Rectal smooth muscle tissue (tissue), 1 donor: Measurements from ENCODE around the gene NEGR1.

Source experiments
- H3K27ac ChIP-seq: one replicate; pipeline ENCODE4 v1.7.0; 2013; ENCODE audit warnings: low read depth, low read length, inconsistent platforms
- H3K27me3 ChIP-seq: one replicate; pipeline ENCODE4 v1.7.0; 2013; ENCODE audit warnings: low read length; ENCODE audit not compliant: control insufficient read depth, insufficient read depth
- H3K36me3 ChIP-seq: one replicate; pipeline ENCODE4 v1.7.0; 2013; ENCODE audit warnings: low read length; ENCODE audit not compliant: control insufficient read depth, insufficient read depth
- H3K4me1 ChIP-seq: one replicate; pipeline ENCODE4 v1.7.0; 2013; ENCODE audit warnings: low read length; ENCODE audit not compliant: control insufficient read depth, insufficient read depth
- H3K4me3 ChIP-seq: one replicate; pipeline ENCODE4 v1.7.0; 2013; ENCODE audit warnings: low read length
- H3K9ac ChIP-seq: one replicate; pipeline ENCODE4 v1.7.0; 2013; ENCODE audit warnings: low read length

NEGR1 gene

DNA sequence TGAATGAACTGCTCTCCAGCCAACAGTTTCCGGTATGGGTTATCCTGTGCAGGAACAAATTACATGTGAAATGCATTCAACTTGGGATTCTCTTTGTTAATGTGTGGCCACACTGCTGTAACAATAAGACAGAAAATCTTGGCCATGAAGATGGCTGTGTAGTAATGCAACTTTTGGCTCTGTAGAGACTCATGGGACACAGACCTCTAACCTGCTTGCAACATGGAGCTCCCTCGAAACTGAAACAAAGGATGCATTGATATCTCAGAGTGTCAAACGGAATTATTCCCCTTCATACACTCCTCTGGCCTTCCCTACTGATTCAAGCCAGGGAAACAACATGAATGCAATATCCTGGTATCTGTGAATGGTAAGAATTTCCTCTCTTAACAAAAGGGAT, 642.2 kb downstream of the NEGR1 start:
- Histone ChIP-seq H3K27ac (no peak overlapping the region), H3K9ac (no peak overlapping the region), H3K27me3 (no peaks in the 10 kb centered on the region), H3K36me3 (no peaks in the 10 kb centered on the region), H3K4me1 (no peaks in the 10 kb centered on the region), H3K4me3 (no peak overlapping the region)

DNA sequence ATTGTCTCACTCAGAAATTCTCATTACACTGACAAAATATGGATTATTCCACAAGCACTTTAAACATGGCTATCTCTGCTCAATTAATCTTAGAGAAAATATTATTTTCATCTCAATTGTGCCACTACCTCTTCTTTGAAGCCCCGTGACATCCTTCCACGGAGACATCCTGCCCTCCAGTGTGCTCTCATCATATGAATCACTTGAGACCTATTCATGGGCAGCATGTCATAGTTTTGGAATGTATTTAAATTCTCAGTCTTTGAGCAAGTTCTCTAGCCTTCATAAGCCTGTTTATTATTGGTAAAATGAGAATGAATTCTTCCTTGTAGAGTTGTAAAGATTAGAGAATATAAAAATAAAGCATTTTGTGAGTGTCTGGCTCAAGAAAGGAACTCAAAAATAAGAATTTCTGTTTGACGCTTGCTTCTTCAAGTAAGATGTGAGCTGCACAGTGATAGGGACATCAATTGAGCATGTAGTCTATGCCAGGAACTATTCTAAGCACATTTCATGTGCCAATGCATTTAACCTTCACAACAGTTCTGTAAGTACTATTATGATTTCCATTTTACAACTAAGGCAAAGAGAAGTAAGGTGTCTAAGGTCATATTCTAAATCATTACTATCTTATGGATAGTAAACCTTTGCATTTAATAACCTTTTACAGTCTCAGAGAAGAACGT, 644.1 kb downstream of the NEGR1 start:
- H3K4me1 ChIP-seq, result no peaks in the 10 kb centered on the region
- H3K36me3 ChIP-seq, result no peaks in the 10 kb centered on the region
- H3K27me3 ChIP-seq, result no peaks in the 10 kb centered on the region
- no peak overlapping the region for H3K9ac ChIP-seq
- no peak overlapping the region for H3K4me3 ChIP-seq
- H3K27ac ChIP-seq, result no peak overlapping the region

DNA sequence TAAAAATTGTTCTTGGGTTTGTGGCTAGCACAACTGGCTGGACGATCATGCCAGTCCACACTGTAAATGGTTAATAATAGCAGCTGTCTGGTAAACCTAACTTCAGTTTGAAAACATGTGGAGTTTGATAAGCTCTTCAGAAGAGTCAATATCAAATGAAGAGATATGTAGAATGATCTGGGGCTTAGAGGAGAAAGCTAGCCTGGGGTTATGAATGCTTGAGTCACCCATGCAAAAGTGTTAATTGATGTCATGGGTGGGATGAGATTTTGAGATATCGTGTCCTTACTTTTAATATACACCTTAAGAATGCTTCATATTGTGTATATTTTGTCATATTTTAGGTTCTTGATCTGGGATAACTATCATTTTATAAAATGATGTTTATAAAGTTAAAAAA, 646.8 kb downstream of the NEGR1 start:
- Histone ChIP-seq H3K36me3 (no peaks in the 10 kb centered on the region), H3K4me1 (no peaks in the 10 kb centered on the region), H3K4me3 (no peak overlapping the region), H3K27ac (no peak overlapping the region), H3K9ac (no peak overlapping the region), H3K27me3 (no peaks in the 10 kb centered on the region)

- Histone ChIP-seq H3K27me3 (no peaks in the 10 kb centered on the region), H3K4me3 (no peak overlapping the region), H3K4me1 (no peaks in the 10 kb centered on the region), H3K9ac (no peak overlapping the region), H3K36me3 (no peaks in the 10 kb centered on the region), H3K27ac (no peak overlapping the region)
These were observed 648.2 kb downstream of the NEGR1 start for GRCh38 chr1:71634159-71634558.

DNA sequence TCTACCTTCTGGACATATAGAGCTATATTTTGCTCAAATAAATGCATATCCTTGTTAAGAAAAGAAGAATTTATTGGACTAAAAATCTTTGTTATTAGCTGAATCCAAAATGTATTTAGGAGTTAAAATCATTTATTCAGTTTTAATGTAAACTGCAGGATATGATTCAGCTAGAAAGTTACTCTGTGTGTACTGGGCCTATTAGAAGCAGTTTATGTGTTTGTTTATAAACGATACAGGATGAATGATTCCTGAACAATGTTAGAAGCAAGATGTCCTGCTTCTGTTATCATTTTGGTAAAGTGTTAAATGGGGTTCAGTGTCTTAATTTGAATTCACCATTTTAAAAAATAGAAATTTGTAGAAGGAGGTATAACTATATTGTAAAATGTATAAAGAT, 652.3 kb downstream of the NEGR1 start:
- H3K36me3 ChIP-seq, result no peaks in the 10 kb centered on the region
- no peaks in the 10 kb centered on the region for H3K27me3 ChIP-seq
- H3K4me3 ChIP-seq, result no peak overlapping the region
- no peak overlapping the region for H3K9ac ChIP-seq
- no peaks in the 10 kb centered on the region for H3K4me1 ChIP-seq
- no peak overlapping the region for H3K27ac ChIP-seq

GRCh38 chr1:71625004-71625403, 657.3 kb downstream of the NEGR1 start:
- H3K4me3 ChIP-seq, result no peak overlapping the region
- H3K9ac ChIP-seq, result no peak overlapping the region
- no peaks in the 10 kb centered on the region for H3K36me3 ChIP-seq
- no peak overlapping the region for H3K27ac ChIP-seq
- H3K27me3 ChIP-seq, result no peaks in the 10 kb centered on the region
- no peaks in the 10 kb centered on the region for H3K4me1 ChIP-seq

GRCh38 chr1:71623888-71624287, 658.5 kb downstream of the NEGR1 start:
- Histone ChIP-seq H3K4me1 (no peaks in the 10 kb centered on the region), H3K9ac (no peak overlapping the region), H3K27me3 (no peaks in the 10 kb centered on the region), H3K4me3 (no peak overlapping the region), H3K27ac (no peak overlapping the region), H3K36me3 (no peaks in the 10 kb centered on the region)

- H3K4me1 ChIP-seq, result no peaks in the 10 kb centered on the region
- H3K27me3 ChIP-seq, result no peaks in the 10 kb centered on the region
- H3K4me3 ChIP-seq, result no peak overlapping the region
- H3K36me3 ChIP-seq, result no peaks in the 10 kb centered on the region
- no peak overlapping the region for H3K9ac ChIP-seq
- no peak overlapping the region for H3K27ac ChIP-seq
These were observed 660.6 kb downstream of the NEGR1 start for GRCh38 chr1:71621785-71622184.

- no peak overlapping the region for H3K9ac ChIP-seq
- no peak overlapping the region for H3K4me3 ChIP-seq
- H3K27me3 ChIP-seq, result no peaks in the 10 kb centered on the region
These were observed 663.4 kb downstream of the NEGR1 start for GRCh38 chr1:71618766-71619530.

GRCh38 chr1:71618191-71618590, 664.1 kb downstream of the NEGR1 start:
- no peaks in the 10 kb centered on the region for H3K27me3 ChIP-seq
- H3K27ac ChIP-seq, result no peak overlapping the region
- H3K36me3 ChIP-seq, result no peaks in the 10 kb centered on the region
- H3K4me3 ChIP-seq, result no peak overlapping the region
- no peak overlapping the region for H3K9ac ChIP-seq
- H3K4me1 ChIP-seq, result no peaks in the 10 kb centered on the region

More at GRCh38 chr1:71618766-71619530, 663.4 kb downstream of the NEGR1 start:
- no peaks in the 10 kb centered on the region for H3K4me1 ChIP-seq
- no peaks in the 10 kb centered on the region for H3K36me3 ChIP-seq
- H3K27ac ChIP-seq, result no peak overlapping the region

- Histone ChIP-seq H3K27me3 (no peaks in the 10 kb centered on the region), H3K4me1 (no peaks in the 10 kb centered on the region), H3K4me3 (no peak overlapping the region), H3K36me3 (no peaks in the 10 kb centered on the region), H3K27ac (no peak overlapping the region), H3K9ac (no peak overlapping the region)
These were observed 671.9 kb downstream of the NEGR1 start for GRCh38 chr1:71610476-71610875.

DNA sequence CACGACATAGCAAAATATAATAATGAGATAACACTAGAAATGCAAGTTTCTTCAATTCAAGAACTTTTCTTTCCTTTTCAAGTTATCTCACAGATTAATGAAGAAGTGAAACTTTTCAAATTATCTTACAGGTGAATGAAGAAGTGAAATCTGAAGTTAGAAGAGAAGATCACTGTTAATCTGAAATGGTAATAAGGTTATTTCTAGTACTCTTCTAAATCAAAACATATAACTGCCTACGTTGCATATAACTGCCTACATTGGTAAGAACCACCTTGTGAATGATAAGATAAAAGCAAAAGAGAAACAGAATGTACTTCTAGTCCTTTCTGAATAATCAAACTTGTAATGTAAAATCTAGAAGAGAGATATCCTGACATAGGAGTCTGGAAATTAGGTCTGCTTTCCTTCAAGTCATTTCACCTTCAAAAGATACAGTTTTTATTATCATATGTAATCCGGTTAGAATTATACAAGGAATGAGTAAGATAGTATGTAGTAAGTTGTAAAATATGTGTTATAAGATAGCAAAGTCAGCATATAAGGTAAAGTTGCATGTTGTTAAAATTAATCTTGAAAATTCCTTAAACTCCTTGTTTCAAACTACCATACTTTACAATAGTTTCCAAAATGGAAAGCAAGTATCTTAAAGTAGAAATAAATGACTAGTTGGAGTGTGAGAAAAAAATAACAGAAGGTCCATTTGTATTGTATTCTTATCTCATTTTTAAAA, 679.1 kb downstream of the NEGR1 start:
- Histone ChIP-seq H3K9ac (no peak overlapping the region), H3K36me3 (no peaks in the 10 kb centered on the region), H3K4me3 (no peak overlapping the region), H3K4me1 (no peaks in the 10 kb centered on the region), H3K27me3 (no peaks in the 10 kb centered on the region), H3K27ac (no peak overlapping the region)
